WI38 (cell line): ENCODE results near the gene TMC7.

Source experiments
- H3K4me3 ChIP-seq: 2 replicates; pipeline ENCODE4 v1.5.1; 2011; ENCODE audit warnings: low read depth, mild to moderate bottlenecking, control low read depth, low read length
- CTCF ChIP-seq: IDR thresholded peaks from 2 replicates; pipeline ENCODE4 v1.5.1; 2012; ENCODE audit warnings: low read depth, mild to moderate bottlenecking, control low read depth, low read length

The TMC7 gene

GRCh38 chr16:19098173-19098572 is 114.4 kb downstream of the TMC7 start:
- no peak for TF ChIP-seq CTCF
- H3K4me3 ChIP-seq = no peak overlapping the region

- H3K4me3 ChIP-seq = no peak overlapping the region
- no peak for TF ChIP-seq CTCF
Observed at GRCh38 chr16:19102187-19102872, 118.6 kb downstream of the TMC7 start.

- TF ChIP-seq CTCF = no peak
- no peak overlapping the region for H3K4me3 ChIP-seq
Observed at GRCh38 chr16:19104607-19105006, 120.9 kb downstream of the TMC7 start.

GRCh38 chr16:19105131-19105530 is 121.4 kb downstream of the TMC7 start:
- no peak overlapping the region for H3K4me3 ChIP-seq
- TF ChIP-seq CTCF = no peak

GRCh38 chr16:19105891-19106624 is 122.3 kb downstream of the TMC7 start:
- peak overlapping the region; percentile 12; the same call in 1 of the 2 replicates for H3K4me3 ChIP-seq
- TF ChIP-seq CTCF = no peak

- TF ChIP-seq CTCF = no peak
- no peak overlapping the region for H3K4me3 ChIP-seq
Observed at GRCh38 chr16:19106625-19107020, 122.9 kb downstream of the TMC7 start.
